Esophagus muscularis mucosa (tissue), 4 donors: ENCODE measurements around the gene C2orf92. TPM values are rescaled to one million over a fixed set of nuclear protein-coding genes. Genes with fewer than 3 reads are reported as not detected.
"Not testable (repeated sequence)": the region's sequence is repeated elsewhere in the genome, so short reads cannot be mapped to it uniquely, and the experiment has no call there.

Experiments used
- DNase-seq: peaks from one replicate; pipeline ENCODE4 v3.0.0-alpha.2; 2017; ENCODE audit errors: extremely low spot score
- H3K27ac ChIP-seq, 4 donors: fragments of 200-600 bp; sonication (generic); replicated peaks in 1 of 4; 1 replicate in 3 of 4; 2 replicates in 1 of 4; pipeline ENCODE4 v1.5.1; 2016 to 2019; ENCODE audit warnings: mild to moderate bottlenecking in 1 of 4
- H3K27me3 ChIP-seq, 4 donors: fragments of 200-600 bp; sonication (generic); one replicate each; pipeline versions ENCODE4 v1.5.1 to v1.6.0; 2016 to 2019
- H3K36me3 ChIP-seq, 4 donors: fragments of 200-600 bp; sonication (generic); one replicate each; pipeline ENCODE4 v1.5.1; 2016 to 2019
- H3K4me1 ChIP-seq, 4 donors: fragments of 200-600 bp; sonication (generic); one replicate each; pipeline ENCODE4 v1.5.1; 2016 to 2019
- H3K4me3 ChIP-seq, 4 donors: fragments of 200-600 bp; sonication (generic); 1 replicate in 2 of 4; 2 replicates in 2 of 4; pipeline ENCODE4 v1.5.1; 2016 to 2019; ENCODE audit warnings: mild to moderate bottlenecking in 4 of 4, moderate library complexity in 1 of 4
- H3K9me3 ChIP-seq, 4 donors: fragments of 200-600 bp; sonication (generic); 1 replicate in 3 of 4; 2 replicates in 1 of 4; pipeline ENCODE4 v1.5.1; 2016 to 2019
- CTCF ChIP-seq, 3 experiments: fragments of 200-600 bp in 2 of 3; fragments of 450-650 bp in 1 of 3; sonication (generic) in 2 of 3; IDR thresholded peaks; one replicate each; pipeline ENCODE4 v1.5.1; 2017 to 2019; ENCODE audit warnings: antibody characterized with exemption in 3 of 3, mild to moderate bottlenecking in 2 of 3, moderate library complexity in 1 of 3
- EP300 ChIP-seq: sonication (generic); formaldehyde crosslinking; IDR thresholded peaks from one replicate; pipeline ENCODE4 v1.6.1; 2017; ENCODE audit warnings: antibody characterized with exemption
- POLR2A ChIP-seq: fragments of 450-650 bp; IDR thresholded peaks from one replicate; pipeline ENCODE4 v1.6.1; 2017; ENCODE audit warnings: antibody characterized with exemption, moderate library complexity, mild to moderate bottlenecking, low read depth
- POLR2AphosphoS5 ChIP-seq, 2 donors: sonication (generic); formaldehyde crosslinking; IDR thresholded peaks; one replicate each; pipeline ENCODE4 v1.6.1; 2017; ENCODE audit warnings: antibody characterized with exemption in 2 of 2
- WGBS: methylation state at CpG from one replicate; pipeline ENCODE4 v1.1.5; 2018; 5-methylcytosine and 5-hydroxymethylcytosine counted together
- intact Hi-C: fragments of 100-400 bp; cut with DNase I; formaldehyde crosslinking; loops from one replicate; pipeline ENCODE4 v1.15.1; 2023
- total RNA-seq, 4 donors: library from RNA; depleted of rRNA; stranded (reverse); fragments of >200 nt; gene quantifications; one replicate each; pipeline versions ENCODE4 v1.1.0 to v1.2.1, GENCODE V29; 2016

Gene C2orf92
- total RNA-seq, 4 donors from 2014 or later = 2.1 to 6.5 (median 3.6) TPM

- H3K4me3 ChIP-seq = no peak overlapping the region
- intact Hi-C loops = no loop called here
- no peaks in the 10 kb centered on the region for H3K36me3 ChIP-seq
- no peaks in the 10 kb centered on the region for H3K9me3 ChIP-seq
- 94% methylated on average over 6 of the region's 6 CpGs for WGBS
- TF ChIP-seq POLR2A (no peak), POLR2AphosphoS5 (IDR thresholded peaks at IDR 0.05) (no peak), CTCF (IDR thresholded peaks at IDR 0.05) (no peak)
- no peaks in the 10 kb centered on the region for H3K4me1 ChIP-seq
- no peak overlapping the region for H3K27ac ChIP-seq
- peaks cover 0 to 23% (median 0%) of the 10 kb centered on the region in 4 donors for H3K27me3 ChIP-seq
- no peak for DNase-seq
Observed at GRCh38 chr2:97711394-97711711, 41.8 kb downstream of the C2orf92 start.

- intact Hi-C loops, H3K36me3 ChIP-seq, H3K4me1 ChIP-seq, DNase-seq, H3K4me3 ChIP-seq, H3K27ac ChIP-seq, H3K9me3 ChIP-seq: not testable (repeated sequence)
- WGBS = 89% methylated on average over 9 of the region's 9 CpGs
- H3K27me3 ChIP-seq = peaks cover 0 to 20% (median 0%) of the 10 kb centered on the region in 4 donors
Observed at GRCh38 chr2:97712175-97712574, 42.7 kb downstream of the C2orf92 start.

- intact Hi-C loops = no loop called here
- H3K27ac ChIP-seq = no peak overlapping the region
- no peak overlapping the region for H3K4me3 ChIP-seq
- 80% methylated on average over 11 of the region's 11 CpGs for WGBS
- H3K4me1 ChIP-seq = no peaks in the 10 kb centered on the region
- H3K36me3 ChIP-seq = no peaks in the 10 kb centered on the region
- H3K27me3 ChIP-seq = peaks cover 0 to 14% (median 0%) of the 10 kb centered on the region in 4 donors
- DNase-seq = no peak
- no peaks in the 10 kb centered on the region for H3K9me3 ChIP-seq
- no peak for TF ChIP-seq POLR2A
- no peak for TF ChIP-seq EP300
Observed at GRCh38 chr2:97712693-97713295, 43.3 kb downstream of the C2orf92 start.

- DNase-seq = no peak
- Histone ChIP-seq H3K27me3 (peaks cover 0 to 7% (median 0%) of the 10 kb centered on the region in 4 donors), H3K4me1 (no peaks in the 10 kb centered on the region), H3K36me3 (no peaks in the 10 kb centered on the region), H3K9me3 (no peaks in the 10 kb centered on the region), H3K27ac (no peak within 1 kb of the TSS), H3K4me3 (no peak within 1 kb of the TSS)
- intact Hi-C loops = no loop called here
- 76% methylated on average over 9 of the region's 21 CpGs for WGBS
- TF ChIP-seq POLR2A (no peak), CTCF (IDR thresholded peaks at IDR 0.05) (no peak), POLR2AphosphoS5 (IDR thresholded peaks at IDR 0.05) (no peak), EP300 (no peak)
Observed at GRCh38 chr2:97713296-97714083, 44.0 kb downstream of the C2orf92 start, which contains the start of gene ZAP70. Gene ZAP70 (plus strand): TSS chr2:97713576. CDS start chr2:97724037, 10,461 bp downstream.

GRCh38 chr2:97714084-97714949, 44.8 kb downstream of the C2orf92 start:
- Histone ChIP-seq H3K27me3 (peaks cover 0 to 3% (median 0%) of the 10 kb centered on the region in 4 donors), H3K4me3 (no peak overlapping the region), H3K36me3 (no peaks in the 10 kb centered on the region), H3K9me3 (no peaks in the 10 kb centered on the region), H3K27ac (no peak overlapping the region), H3K4me1 (no peaks in the 10 kb centered on the region)
- intact Hi-C loops = no loop called here
- 94% methylated on average over 13 of the region's 17 CpGs for whole genome bisulfite sequencing
- no peak for DNase-seq
- no peak for TF ChIP-seq POLR2AphosphoS5 (IDR thresholded peaks at IDR 0.05)
- no peak for TF ChIP-seq POLR2A
- no peak for TF ChIP-seq EP300
